Raji (cell line): ENCODE data around the gene ZDHHC4.

Experiments used
- POLR2A ChIP-seq: IDR thresholded peaks from 2 replicates; pipeline ENCODE4 v1.6.1; 2011; ENCODE audit warnings: low read depth, low read length, control low read depth; ENCODE audit not compliant: insufficient read depth

Gene ZDHHC4

GRCh38 chr7:6634021-6634420 lies 56.8 kb downstream of the ZDHHC4 start:
- TF ChIP-seq POLR2A = no peak

GRCh38 chr7:6636741-6637543 lies 59.7 kb downstream of the ZDHHC4 start, which contains the start of gene ZNF316:
TSS of gene ZNF316 (plus strand) at chr7:6637318. CDS start at chr7:6642410, 5,092 bp downstream.
- TF ChIP-seq POLR2A = peak; percentile 60

- TF ChIP-seq POLR2A = 0 out of 2 replicates have a peak, but pooled peaks have one; percentile 25
Observed at GRCh38 chr7:6637544-6638229, 60.4 kb downstream of the ZDHHC4 start.
